Dendritic cell treated with granulocyte-macrophage colony-stimulating factor and Interleukin-4, amounts not matched to agents 40 ng/mL and 50 ng/mL, for 4 days (primary cell): ENCODE data around the gene SLC27A5.
"Not testable (repeated sequence)": the region's sequence is repeated elsewhere in the genome, so short reads cannot be mapped to it uniquely, and the experiment has no call there.

Experiments used
- H3K27ac Mint-ChIP-seq: one replicate; pipeline ENCODE4 v1.8.0; 2022; ENCODE audit warnings: mild to moderate bottlenecking, mixed read lengths
- H3K27me3 Mint-ChIP-seq: one replicate; pipeline ENCODE4 v1.8.0; 2022; ENCODE audit warnings: mild to moderate bottlenecking, mixed read lengths
- H3K36me3 Mint-ChIP-seq: one replicate; pipeline ENCODE4 v1.8.0; 2022; ENCODE audit warnings: low read depth, mixed read lengths
- H3K4me1 Mint-ChIP-seq: one replicate; pipeline ENCODE4 v1.8.0; 2022; ENCODE audit warnings: low read depth, mixed read lengths
- H3K4me3 Mint-ChIP-seq: one replicate; pipeline ENCODE4 v1.8.0; 2022; ENCODE audit warnings: mild to moderate bottlenecking, moderate library complexity, mixed read lengths
- H3K9me3 Mint-ChIP-seq: one replicate; pipeline ENCODE4 v1.8.0; 2022; ENCODE audit warnings: mixed read lengths
- intact Hi-C: fragments of 100-400 bp; cut with micrococcal nuclease; formaldehyde crosslinking; loops from one replicate; pipeline ENCODE4 v1.15.0; 2022

SLC27A5 gene

GRCh38 chr19:58545286-58546018 is 33.7 kb upstream of the SLC27A5 start:
- Mint-ChIP-seq H3K27me3 (no peaks in the 10 kb centered on the region), H3K36me3 (peaks cover 61% of the 10 kb centered on the region), H3K4me1 (peaks cover 46% of the 10 kb centered on the region), H3K9me3 (no peaks in the 10 kb centered on the region), H3K4me3 (peak overlapping the region; percentile 88), H3K27ac (peak overlapping the region; percentile 95)
- intact Hi-C loops: loop anchor here (2.0 kb wide), 1 partner anchor 13 kb away; the partner anchor contains the start of gene UBE2M

GRCh38 chr19:58544591-58545285 is 32.9 kb upstream of the SLC27A5 start:
- no peaks in the 10 kb centered on the region for H3K27me3 Mint-ChIP-seq
- peaks cover 54% of the 10 kb centered on the region for H3K36me3 Mint-ChIP-seq
- H3K4me1 Mint-ChIP-seq: peaks cover 46% of the 10 kb centered on the region
- peak overlapping the region; percentile 95 for H3K27ac Mint-ChIP-seq
- intact Hi-C loops: loop anchor here (2.0 kb wide), 1 partner anchor 14 kb away; the partner anchor contains the start of gene UBE2M
- peak overlapping the region; percentile 92 for H3K4me3 Mint-ChIP-seq
- H3K9me3 Mint-ChIP-seq: no peaks in the 10 kb centered on the region

DNA sequence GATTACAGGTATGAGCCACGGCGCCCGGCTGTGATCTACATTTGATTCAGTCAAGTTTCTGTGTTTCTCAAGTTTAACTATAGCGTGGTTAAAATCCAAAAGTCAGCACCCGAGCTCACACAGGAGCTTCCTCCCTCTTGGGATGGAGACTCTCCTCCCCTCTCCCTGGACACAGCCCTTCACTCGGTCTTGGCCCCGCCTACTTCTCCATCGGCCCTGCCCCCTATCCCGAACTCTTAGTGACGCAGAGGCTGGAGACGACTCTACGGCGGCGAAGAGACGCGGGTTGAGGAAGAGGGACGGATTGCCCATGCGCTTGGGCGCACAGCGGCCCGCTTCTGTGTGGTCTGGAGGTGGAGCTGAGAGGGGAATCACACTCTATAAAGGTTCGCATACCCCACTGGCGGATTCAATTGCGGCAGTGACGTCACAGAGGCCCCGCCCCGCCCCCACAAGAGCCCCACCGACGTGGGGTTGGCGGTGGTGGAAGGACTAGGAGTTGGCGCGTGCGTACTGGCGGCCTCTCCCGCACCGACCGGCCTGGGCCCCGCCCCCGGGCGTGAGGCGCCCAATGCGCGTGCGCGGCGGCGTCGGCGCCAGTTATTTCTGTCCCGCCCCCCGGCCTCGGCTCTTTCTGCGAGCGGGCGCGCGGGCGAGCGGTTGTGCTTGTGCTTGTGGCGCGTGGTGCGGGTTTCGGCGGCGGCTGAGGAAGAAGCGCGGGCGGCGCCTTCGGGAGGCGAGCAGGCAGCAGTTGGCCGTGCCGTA is 32.2 kb upstream of the SLC27A5 start, which contains the start of gene TRIM28:
Gene TRIM28 (plus strand): TSS at position 239 of the 765 bp plus-strand sequence. CDS start 694 bp downstream, outside the sequence.
- Mint-ChIP-seq H3K9me3 (no peaks in the 10 kb centered on the region), H3K4me3 (peak within 1 kb of the TSS; percentile 92), H3K27me3 (no peaks in the 10 kb centered on the region), H3K4me1 (peaks cover 42% of the 10 kb centered on the region), H3K36me3 (peaks cover 47% of the 10 kb centered on the region), H3K27ac (peak within 1 kb of the TSS; percentile 95)
- intact Hi-C loops: loop anchor here (2.0 kb wide), 2 partner anchors 15 to 25 kb away; partner anchors contain the start of genes UBE2M and ZBTB45

- peak overlapping the region; percentile 23 for H3K4me3 Mint-ChIP-seq
- intact Hi-C loops: loop anchor here (2.0 kb wide), 1 partner anchor 24 kb away; the partner anchor contains the start of gene ZBTB45
- H3K27ac Mint-ChIP-seq: peak overlapping the region; percentile 95
- peaks cover 10% of the 10 kb centered on the region for H3K27me3 Mint-ChIP-seq
- not testable (repeated sequence) for H3K9me3 Mint-ChIP-seq
- H3K4me1 Mint-ChIP-seq: peaks cover 48% of the 10 kb centered on the region
- peaks cover 35% of the 10 kb centered on the region for H3K36me3 Mint-ChIP-seq
Measured at GRCh38 chr19:58542641-58543372, 31.0 kb upstream of the SLC27A5 start.

DNA sequence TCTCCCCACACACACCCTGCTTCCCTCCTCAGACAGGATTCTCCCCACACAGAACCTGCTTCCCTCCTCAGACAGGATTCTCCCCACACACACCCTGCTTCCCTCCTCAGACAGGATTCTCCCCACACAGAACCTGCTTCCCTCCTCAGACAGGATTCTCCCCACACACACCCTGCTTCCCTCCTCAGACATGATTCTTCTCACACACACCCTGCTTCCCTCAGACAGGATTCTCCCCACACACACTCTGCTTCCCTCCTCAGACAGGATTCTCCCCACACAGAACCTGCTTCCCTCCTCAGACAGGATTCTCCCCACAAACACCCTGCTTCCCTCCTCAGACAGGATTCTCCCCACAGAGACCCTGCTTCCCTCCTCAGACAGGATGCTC is 27.4 kb upstream of the SLC27A5 start:
- H3K4me1 Mint-ChIP-seq: peaks cover 26% of the 10 kb centered on the region
- intact Hi-C loops, H3K36me3 Mint-ChIP-seq, H3K9me3 Mint-ChIP-seq: not testable (repeated sequence)
- peak overlapping the region; percentile 57 for H3K4me3 Mint-ChIP-seq
- peak overlapping the region; percentile 63 for H3K27ac Mint-ChIP-seq
- H3K27me3 Mint-ChIP-seq: peaks cover 22% of the 10 kb centered on the region

DNA sequence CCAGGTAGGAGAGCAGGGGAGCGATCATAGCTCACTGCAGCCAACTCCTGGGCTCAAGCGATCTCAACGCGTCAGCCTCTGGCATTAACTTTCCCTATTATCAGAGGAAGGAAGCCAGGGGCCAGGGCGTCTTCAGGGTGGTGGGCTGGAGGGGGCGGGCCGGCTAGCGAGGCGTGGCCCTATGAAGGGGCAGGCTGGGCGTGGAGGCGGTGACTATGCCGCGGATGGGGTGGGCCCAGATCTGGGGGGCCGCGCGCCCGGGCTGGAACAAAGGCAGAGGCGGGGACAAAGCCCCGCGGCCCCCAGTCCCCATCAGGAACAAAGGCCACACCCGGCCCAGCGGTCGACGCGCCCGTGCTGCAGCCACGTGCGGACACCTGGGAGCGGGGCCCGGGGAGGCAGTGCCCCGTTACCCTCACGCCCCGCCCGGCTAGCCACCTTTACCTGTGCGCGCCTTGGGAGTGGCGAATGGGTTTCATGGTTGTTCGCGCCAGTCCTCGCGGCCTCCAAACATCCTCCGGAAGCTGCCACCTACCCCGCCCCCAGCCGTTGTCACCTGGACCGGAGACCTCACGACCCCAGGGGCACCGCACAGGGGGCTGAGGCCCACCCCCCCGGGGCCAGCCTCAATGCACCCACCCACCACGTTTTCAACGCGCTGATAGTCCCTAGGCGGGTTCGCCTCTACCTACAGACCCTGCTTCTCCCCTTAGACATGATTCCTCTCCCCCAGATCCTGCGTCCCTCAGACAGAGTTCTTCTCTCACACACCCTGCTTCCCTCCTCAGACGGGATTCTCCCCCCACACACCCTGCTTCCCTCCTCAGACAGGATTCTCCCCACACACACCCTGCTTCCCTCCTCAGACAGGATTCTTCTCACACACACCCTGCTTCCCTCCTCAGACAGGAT is 26.7 kb upstream of the SLC27A5 start:
- Mint-ChIP-seq H3K27ac (peak overlapping the region; percentile 63), H3K27me3 (peaks cover 22% of the 10 kb centered on the region), H3K9me3 (no peaks in the 10 kb centered on the region)

GRCh38 chr19:58536852-58537798 is 25.3 kb upstream of the SLC27A5 start:
- no peaks in the 10 kb centered on the region for H3K9me3 Mint-ChIP-seq
- no peaks in the 10 kb centered on the region for H3K36me3 Mint-ChIP-seq
- H3K27me3 Mint-ChIP-seq: peaks cover 22% of the 10 kb centered on the region
- intact Hi-C loops: no loop called here
- peaks cover 17% of the 10 kb centered on the region for H3K4me1 Mint-ChIP-seq
- no peak overlapping the region for H3K4me3 Mint-ChIP-seq
- no peak overlapping the region for H3K27ac Mint-ChIP-seq

More for the DNA sequence above, 26.7 kb upstream of the SLC27A5 start:
- Mint-ChIP-seq H3K36me3 (no peaks in the 10 kb centered on the region), H3K4me1 (peaks cover 26% of the 10 kb centered on the region), H3K4me3 (peak overlapping the region; percentile 61)
- intact Hi-C loops: no loop called here

DNA sequence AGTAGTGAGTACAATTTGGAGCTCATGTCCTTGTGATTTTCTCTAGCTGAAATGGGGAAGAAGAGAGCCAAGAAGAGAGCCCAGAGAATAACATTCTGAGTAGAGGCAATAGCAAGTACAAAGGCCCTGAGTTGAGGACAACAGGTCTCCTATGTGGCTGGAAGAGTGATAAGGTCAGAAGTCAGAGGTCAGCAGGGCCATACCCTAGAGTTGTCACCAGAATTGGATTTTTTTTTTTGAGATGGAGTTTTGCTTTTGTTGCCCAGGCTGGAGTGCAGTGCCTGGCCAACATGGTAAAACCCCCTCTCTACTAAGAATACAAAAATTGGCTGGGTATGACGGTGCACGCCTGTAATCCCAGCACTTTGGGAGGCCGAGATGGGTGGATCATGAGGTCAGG is 24.1 kb upstream of the SLC27A5 start:
- Mint-ChIP-seq H3K27me3 (peaks cover 25% of the 10 kb centered on the region), H3K27ac (no peak overlapping the region), H3K4me1 (peaks cover 16% of the 10 kb centered on the region), H3K9me3 (no peaks in the 10 kb centered on the region), H3K4me3 (no peak overlapping the region), H3K36me3 (no peaks in the 10 kb centered on the region)
- intact Hi-C loops: no loop called here

DNA sequence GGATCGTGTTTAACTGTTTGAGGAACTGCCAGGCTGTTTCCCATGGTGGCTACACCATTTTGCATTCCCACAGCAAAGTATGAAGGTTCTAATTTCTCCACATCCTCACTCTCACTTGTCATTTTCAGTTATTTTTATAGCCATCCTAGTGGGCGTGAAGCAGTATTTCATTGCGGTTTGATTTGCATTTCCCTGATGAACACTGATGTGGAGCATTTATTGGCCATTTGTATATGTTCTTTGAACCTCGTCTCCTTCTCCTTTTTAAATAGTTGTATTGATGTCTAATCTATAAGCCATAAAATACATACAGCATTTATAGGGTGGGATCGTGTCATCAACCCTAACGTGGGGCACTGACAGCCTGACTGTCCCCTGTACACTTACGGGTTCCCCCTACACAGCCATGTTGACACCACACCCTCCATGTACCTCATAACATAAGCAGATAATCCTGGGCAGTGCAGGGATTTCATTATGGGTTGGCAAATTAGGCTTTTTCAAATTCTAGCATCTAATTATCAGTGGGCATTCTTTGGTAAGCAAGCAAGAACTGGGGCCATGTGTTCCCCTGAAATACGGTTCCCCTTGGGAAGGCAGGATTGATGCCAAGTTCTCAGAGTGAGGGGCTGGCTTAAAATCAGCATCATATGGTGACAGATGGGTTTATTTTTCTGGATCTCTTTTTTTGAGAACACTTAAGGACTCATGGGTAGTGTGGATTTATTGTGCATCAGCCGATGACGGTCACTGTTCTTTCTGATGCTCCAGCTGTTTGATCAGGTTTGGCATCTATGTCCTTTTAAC is 19.4 kb upstream of the SLC27A5 start:
- no peaks in the 10 kb centered on the region for H3K9me3 Mint-ChIP-seq
- H3K27me3 Mint-ChIP-seq: peaks cover 5% of the 10 kb centered on the region
- no peaks in the 10 kb centered on the region for H3K4me1 Mint-ChIP-seq
- H3K27ac Mint-ChIP-seq: no peak overlapping the region
- H3K4me3 Mint-ChIP-seq: no peak overlapping the region
- H3K36me3 Mint-ChIP-seq: no peaks in the 10 kb centered on the region
- intact Hi-C loops: no loop called here

GRCh38 chr19:58529405-58529804 is 17.6 kb upstream of the SLC27A5 start:
- Mint-ChIP-seq H3K27ac (no peak overlapping the region), H3K4me3 (no peak overlapping the region), H3K9me3 (no peaks in the 10 kb centered on the region), H3K36me3 (no peaks in the 10 kb centered on the region), H3K27me3 (peaks cover 5% of the 10 kb centered on the region), H3K4me1 (no peaks in the 10 kb centered on the region)
- intact Hi-C loops: no loop called here

DNA sequence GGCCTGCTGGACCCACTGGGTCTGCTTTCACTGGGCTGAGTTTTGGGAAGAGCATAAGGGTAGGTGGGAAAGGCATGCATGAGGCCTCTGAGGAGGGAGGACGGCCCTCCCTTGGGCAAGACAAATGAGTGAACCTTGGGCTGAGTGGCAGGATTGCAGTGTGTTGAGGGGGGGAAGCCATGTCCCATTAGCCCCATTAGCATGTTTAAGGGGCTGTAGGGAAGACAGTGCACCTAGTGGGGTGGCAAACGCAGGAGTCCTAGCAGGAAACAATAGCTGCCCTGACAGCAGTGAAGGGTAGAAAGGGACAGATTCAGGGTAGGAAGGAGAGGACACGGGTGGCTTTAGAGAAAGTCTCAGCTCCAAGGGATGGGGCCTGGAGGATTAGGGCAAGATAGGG is 10.9 kb upstream of the SLC27A5 start:
- Mint-ChIP-seq H3K4me1 (peaks cover 33% of the 10 kb centered on the region), H3K4me3 (no peak overlapping the region), H3K36me3 (peaks cover 23% of the 10 kb centered on the region), H3K27ac (peak overlapping the region; percentile 19), H3K9me3 (no peaks in the 10 kb centered on the region), H3K27me3 (no peaks in the 10 kb centered on the region)
- intact Hi-C loops: no loop called here
